HG02884 (cell line): ENCODE measurements around the gene LONRF3.
"Not testable (repeated sequence)": the region's sequence is repeated elsewhere in the genome, so short reads cannot be mapped to it uniquely, and the experiment has no call there.

Experiments used
- ATAC-seq: cut with Tn5 transposase; IDR thresholded peaks from one replicate; pipeline ENCODE4 v1.9.1; 2021; ENCODE audit warnings: mild to moderate bottlenecking, moderate library complexity; ENCODE audit not compliant: unreplicated experiment

Gene LONRF3

GRCh38 chrX:118983513-118983912 lies 9.1 kb downstream of the LONRF3 start:
- ATAC-seq: no peak

DNA sequence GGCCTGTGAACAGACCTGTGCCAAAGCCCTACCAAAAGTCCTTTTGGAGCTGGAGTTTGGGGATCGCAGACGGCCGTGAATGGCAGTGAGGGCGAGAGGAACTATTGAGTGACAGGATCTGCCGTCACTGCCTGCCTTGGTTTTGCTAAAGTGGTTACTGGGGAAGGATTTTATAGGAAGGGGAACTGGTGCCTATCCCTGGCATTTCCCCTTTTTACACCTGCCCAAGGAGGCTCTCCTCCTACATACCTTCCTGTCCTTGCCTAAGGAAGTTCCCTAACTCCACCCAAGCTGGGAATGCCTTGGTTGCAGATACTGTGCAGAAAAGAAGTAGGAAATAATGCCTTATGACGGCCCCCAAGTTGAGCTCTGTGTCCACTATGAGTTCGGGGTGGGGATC lies 14.5 kb downstream of the LONRF3 start:
- ATAC-seq: no peak

- ATAC-seq: no peak
Measured at GRCh38 chrX:118989886-118990285, 15.5 kb downstream of the LONRF3 start.

DNA sequence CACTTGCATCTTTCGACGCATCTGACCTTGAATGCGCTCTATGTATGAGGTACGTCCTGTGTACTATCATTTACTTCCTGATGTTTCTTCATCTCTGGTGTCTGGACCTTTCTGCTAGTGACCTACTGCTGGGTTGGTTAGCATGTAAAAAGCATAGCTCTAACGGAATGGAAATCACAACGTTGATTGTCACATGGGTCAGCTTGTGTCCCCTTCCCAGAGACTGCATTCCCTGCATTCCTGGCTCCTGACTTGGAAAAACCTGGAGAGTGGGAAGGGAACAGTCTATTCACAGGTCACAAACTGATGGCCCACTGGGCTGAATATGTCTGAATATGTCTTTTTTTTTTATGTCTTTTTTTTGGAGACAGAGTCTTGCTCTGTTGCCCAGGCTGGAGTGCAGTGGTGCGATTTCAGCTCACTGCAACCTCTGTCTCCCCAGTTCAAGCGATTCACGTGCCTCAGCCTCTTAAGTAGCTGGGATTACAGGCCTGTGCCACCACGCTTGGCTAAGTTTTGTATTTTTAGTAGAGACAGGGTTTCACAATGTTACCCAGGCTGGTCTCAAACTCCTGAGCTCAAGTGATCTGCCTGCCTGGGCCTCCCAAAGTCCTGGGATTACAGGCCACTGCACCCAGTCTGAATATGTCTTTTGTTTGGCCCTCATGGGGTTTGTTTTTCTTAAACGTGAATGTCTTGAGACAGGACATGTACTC lies 16.3 kb downstream of the LONRF3 start:
- no peak for ATAC-seq

- ATAC-seq: not testable (repeated sequence)
Measured at GRCh38 chrX:118992441-118993121, 18.2 kb downstream of the LONRF3 start.

GRCh38 chrX:119003462-119003861 lies 29.0 kb downstream of the LONRF3 start:
- no peak for ATAC-seq

DNA sequence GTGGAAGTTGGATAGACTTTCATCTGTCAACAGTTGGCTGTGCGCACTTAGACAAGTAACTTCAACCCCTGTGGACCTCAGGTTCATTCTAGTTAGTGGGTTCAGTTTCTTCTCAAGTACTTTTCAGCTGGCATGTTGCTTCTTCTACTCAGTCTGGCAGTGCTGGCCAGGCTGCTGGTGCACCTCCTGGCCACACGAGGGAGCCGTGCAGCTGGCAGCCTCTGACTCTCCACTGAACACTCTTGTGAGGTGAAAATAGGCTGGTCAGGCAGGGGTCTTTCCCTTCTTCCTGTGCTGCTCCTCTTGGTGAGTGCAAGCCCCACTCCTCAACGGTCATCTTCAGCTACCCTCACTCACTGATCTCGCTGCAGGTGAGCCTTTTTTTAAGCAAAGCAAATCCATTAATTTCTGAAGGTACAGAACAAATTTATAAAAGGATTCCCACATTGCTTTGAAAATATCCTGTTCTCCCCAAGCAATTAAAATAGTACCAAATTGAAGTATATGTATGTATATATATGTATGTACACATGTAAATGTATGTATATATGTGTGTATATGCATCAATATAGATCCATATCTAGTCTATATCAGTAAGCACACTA lies 30.6 kb downstream of the LONRF3 start:
- ATAC-seq: peak; percentile 80

GRCh38 chrX:119007189-119007770 lies 32.9 kb downstream of the LONRF3 start:
- no peak for ATAC-seq

DNA sequence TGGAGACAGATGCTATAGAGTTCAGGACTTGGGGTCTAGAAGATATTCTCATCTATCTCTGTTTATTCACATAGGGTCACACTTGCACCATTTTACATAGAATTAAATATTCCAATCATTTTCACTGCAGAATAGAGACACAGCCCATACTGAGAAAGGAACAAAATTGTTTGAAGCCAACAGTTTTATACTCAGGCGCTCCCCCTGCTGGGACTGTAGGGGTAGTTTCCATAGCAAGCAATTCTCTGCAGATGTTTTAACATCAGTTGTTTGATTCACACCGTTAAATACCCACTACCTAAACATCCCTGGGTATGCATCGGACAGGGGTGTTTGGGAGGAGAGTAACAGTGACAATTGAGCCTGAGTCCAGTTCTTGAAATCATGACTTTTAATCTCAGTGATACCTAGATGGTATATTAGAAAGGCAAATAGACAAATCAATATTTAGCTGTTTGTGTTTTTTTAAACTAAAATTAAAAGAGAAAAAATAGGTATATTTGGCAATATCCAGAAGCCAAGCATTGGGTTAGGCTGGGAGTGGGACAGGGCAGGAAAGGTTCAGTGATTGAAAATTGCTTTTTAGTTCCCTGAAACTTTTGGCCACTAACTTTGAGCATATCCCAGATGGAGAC lies 33.8 kb downstream of the LONRF3 start:
- no peak for ATAC-seq

DNA sequence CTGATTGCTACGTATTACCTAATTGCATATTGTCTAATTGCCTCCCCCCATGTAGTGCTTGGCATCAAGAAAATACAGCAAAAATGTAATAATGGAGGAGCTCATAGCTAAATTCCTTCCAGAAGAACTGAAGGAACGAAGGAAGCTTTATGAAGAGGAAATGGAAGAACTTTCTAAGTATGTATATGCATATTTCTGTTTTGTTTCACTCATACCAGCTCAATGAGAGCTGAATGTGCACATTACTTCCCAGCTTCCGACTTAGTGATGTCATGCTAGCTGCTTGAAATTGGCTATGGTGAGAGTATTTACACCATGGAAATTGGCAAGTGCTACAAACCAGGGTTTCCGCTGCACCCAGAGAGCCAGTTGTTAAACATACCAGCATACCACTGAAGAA lies 34.7 kb downstream of the LONRF3 start:
- ATAC-seq: no peak

GRCh38 chrX:119010491-119010890 lies 36.1 kb downstream of the LONRF3 start:
- no peak for ATAC-seq

DNA sequence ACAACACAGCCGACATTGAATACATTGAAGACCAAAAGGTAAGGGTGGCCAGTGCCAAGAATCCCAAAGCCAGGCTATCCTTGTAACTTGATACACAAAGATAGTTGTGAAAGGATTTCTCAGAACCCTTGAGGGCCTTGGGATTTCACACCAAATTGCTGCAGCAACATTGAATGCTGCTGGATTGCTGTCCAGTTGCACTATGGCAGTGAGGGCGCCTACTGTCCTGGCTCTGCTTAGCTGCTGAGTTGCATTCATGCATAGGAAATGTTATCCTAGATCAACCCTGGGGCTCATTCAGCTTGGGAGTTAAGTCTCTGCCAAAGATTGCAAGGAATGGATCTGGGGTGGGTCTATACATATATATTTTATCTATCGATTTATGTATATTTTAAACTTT lies 38.7 kb downstream of the LONRF3 start:
- ATAC-seq: no peak

DNA sequence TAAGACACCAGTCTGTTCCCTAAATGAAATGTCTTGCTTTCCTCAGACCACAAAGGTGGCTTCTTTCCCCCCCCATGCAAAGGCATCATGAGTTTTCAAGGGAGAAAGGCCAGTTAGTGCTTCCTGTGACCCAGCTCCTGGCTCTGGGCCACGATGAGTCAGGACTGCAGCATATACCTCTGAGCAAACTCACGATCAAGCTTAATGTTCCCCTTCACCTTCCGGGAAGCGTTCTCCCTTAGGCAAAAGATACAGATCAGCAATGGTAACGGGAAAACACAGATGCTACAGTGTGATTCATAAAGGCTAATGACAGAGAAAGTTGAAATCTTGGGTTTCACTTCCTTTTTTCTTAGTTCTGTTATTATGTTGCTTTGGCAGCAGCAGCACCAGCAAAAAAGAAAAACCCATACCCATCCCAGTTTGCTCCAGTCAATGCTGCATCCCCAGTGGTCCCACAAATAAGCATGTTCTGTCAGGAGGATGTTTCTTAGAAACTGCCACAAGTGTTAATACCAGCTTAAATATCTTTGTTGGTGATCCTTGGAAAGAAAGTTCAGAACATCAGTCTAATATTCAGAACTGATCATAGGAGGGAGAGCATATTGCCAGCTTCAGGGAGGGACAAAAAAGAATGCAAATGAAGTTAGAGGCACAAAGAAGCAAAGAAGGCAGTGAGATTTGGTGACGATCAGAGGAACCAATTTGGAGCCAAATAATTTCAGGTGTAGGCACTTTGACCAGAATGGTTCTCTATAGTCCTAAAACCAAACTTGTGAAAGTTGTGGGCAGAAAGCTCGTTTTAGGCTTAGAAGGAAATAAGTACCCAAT lies 41.2 kb downstream of the LONRF3 start:
- peak; percentile 95 for ATAC-seq

DNA sequence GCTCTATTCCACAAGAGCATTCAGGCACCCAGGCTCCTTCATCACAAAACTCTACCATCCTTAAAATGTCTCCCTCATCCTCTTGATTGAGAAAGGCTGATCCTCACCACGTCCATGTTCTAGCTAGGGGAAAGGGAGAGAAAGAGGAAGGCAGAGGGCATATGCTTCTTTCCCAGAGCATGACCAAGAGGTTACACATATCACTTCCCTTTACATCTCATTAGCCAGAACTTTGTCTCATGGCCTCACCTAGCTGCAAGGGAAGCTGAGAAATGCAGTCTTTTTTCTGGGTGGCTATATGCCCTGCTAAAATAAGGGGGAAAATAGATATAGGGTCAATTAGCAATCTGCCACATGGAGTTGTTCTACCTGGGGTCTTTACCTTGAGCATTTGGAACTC lies 42.7 kb downstream of the LONRF3 start:
- ATAC-seq: no peak

GRCh38 chrX:119025900-119026299 lies 51.5 kb downstream of the LONRF3 start:
- no peak for ATAC-seq

GRCh38 chrX:119026344-119026743 lies 51.9 kb downstream of the LONRF3 start:
- ATAC-seq: not testable (repeated sequence)

DNA sequence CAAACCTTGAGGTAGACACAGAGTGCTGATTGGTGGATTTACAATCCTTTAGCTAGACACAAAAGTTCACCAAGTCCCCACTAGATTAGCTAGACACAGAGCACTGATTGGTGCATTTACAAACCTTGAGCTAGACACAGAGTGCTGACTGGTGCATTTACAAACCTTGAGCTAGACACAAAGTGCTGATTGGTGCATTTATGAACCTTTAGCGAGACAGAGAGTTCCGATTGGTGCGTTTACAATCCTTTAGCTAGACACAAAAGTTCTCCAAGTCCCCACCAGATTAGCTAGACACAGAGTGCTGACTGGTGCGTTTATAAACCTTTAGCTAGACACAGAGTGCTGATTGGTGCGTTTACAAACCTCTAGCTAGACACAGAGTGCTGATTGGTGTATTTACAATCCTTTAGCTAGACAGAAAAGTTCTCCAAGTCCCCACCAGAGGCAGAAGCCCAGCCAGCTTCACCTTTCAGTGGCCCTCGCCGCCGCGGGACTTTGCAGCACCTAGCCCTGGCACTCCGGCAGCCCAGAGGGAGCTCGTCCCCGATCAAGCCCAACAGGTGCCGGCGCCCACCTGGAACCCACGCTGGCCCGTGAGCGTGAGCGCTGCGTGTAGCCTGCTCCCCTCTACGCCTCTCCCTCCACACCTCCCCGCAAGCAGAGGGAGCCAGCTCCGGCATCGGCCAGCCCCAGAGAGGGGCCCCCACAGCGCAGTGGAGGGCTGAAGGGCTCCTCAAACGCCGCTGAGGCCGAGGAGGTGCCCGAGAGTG lies 53.7 kb downstream of the LONRF3 start:
- not testable (repeated sequence) for ATAC-seq

DNA sequence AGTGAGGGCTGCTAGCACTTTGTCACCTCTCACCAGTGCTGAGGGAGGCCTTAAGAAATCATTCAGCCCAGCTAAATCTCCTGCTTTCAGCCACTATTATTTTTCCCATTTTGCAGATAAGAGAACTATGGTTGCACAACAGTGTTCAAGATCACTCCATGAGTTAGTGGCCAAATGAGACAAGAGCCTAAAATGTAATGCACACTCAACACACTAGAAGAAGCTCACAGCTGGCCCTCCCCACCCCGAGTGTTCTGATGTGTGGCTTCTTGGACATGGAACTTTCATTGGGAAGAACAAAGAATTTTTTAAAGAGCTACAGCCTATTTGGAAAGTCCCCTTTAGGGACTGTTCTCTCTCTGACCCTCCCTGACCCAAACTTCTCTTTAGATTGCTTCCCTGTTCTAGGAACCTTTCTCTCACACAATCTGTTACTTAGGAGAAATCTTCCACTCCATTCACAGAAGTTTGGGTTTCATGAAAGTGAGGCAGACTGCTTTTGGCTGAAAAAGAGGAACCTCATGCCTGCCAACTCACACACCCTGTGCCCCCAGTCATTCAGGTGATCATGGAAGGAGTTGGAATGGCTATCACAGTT lies 54.4 kb downstream of the LONRF3 start:
- ATAC-seq: no peak

- not testable (repeated sequence) for ATAC-seq
Measured at GRCh38 chrX:119029656-119030055, 55.2 kb downstream of the LONRF3 start.
